ENCODE data around the gene MTCL1. TPM values are rescaled to one million over a fixed set of nuclear protein-coding genes. Genes with fewer than 3 reads are reported as not detected.

Gene MTCL1
- total RNA-seq, 1 experiment from 2014 or later = 50.1 TPM

GRCh38 chr18:8848541-8848940 lies 143.2 kb downstream of the MTCL1 start:
- Histone ChIP-seq H3K4me3 (ENCODE audit: low read depth in 2 of 2, low read length in 2 of 2) (no peak overlapping the region), H3K27me3 (ENCODE audit: control insufficient read depth, insufficient read depth, low read length) (no peaks in the 10 kb centered on the region), H3K27ac (ENCODE audit: low read length) (no peak overlapping the region), H3K9me3 (ENCODE audit: control insufficient read depth, insufficient read depth, low read depth, low read length) (0 out of 2 replicates have a peak, but pooled peaks cover 3% of the 10 kb centered on the region), H3K4me1 (ENCODE audit: control insufficient read depth, insufficient read depth, low read length) (no peaks in the 10 kb centered on the region), H3K36me3 (ENCODE audit: control insufficient read depth, insufficient read depth, low read length) (no peaks in the 10 kb centered on the region)
- in situ Hi-C loops (cut with HindIII; ENCODE audit: low pct_unique_long_range_greater_than_20kb, low sequenced_read_pairs) = no loop called here
- ATAC-seq (no peak), DNase-seq (ENCODE audit: low read depth, low spot score) (no peak)
- CTCF ChIA-PET = no interaction called here
- TF ChIP-seq POLR2AphosphoS5 (IDR thresholded peaks at IDR 0.05; ENCODE audit: low read depth, low read length) (no peak), TCF7L2 (IDR thresholded peaks at IDR 0.05; ENCODE audit: low read depth, low read length) (no peak), REST (IDR thresholded peaks at IDR 0.05; ENCODE audit: insufficient read depth in 1 of 2, low read depth in 2 of 2, low read length in 1 of 2) (no peak), SIN3A (IDR thresholded peaks at IDR 0.05; ENCODE audit: borderline replicate concordance, insufficient read depth, low read depth, low read length) (no peak), CTCF (IDR thresholded peaks at IDR 0.05) (no peak)
- no TSS peak for BruUV-seq (replicated peaks)
- intact Hi-C loops (cut with micrococcal nuclease; ENCODE audit: unreplicated experiment) = no loop called here
- POLR2A ChIA-PET = no interaction called here

- Histone ChIP-seq H3K4me1 (ENCODE audit: control insufficient read depth, insufficient read depth, low read length) (no peaks in the 10 kb centered on the region), H3K27ac (ENCODE audit: low read length) (no peak overlapping the region), H3K9me3 (ENCODE audit: control insufficient read depth, insufficient read depth, low read depth, low read length) (0 out of 2 replicates have a peak, but pooled peaks cover 3% of the 10 kb centered on the region), H3K36me3 (ENCODE audit: control insufficient read depth, insufficient read depth, low read length) (no peaks in the 10 kb centered on the region), H3K4me3 (ENCODE audit: low read depth in 2 of 2, low read length in 2 of 2) (no peak overlapping the region), H3K27me3 (ENCODE audit: control insufficient read depth, insufficient read depth, low read length) (no peaks in the 10 kb centered on the region)
- ATAC-seq (no peak), DNase-seq (ENCODE audit: low read depth, low spot score) (no peak)
- ChIA-PET CTCF (no interaction called here), POLR2A (no interaction called here)
- no peak for TF ChIP-seq TCF7L2 (IDR thresholded peaks at IDR 0.05; ENCODE audit: low read depth, low read length)
- no peak for TF ChIP-seq POLR2AphosphoS5 (IDR thresholded peaks at IDR 0.05; ENCODE audit: low read depth, low read length)
- TF ChIP-seq REST (IDR thresholded peaks at IDR 0.05; ENCODE audit: insufficient read depth in 1 of 2, low read depth in 2 of 2, low read length in 1 of 2) = no peak
- no peak for TF ChIP-seq CTCF (IDR thresholded peaks at IDR 0.05)
- no peak for TF ChIP-seq SIN3A (IDR thresholded peaks at IDR 0.05; ENCODE audit: borderline replicate concordance, insufficient read depth, low read depth, low read length)
- no TSS peak for BruUV-seq (replicated peaks)
- intact Hi-C loops (cut with micrococcal nuclease; ENCODE audit: unreplicated experiment) (no loop called here), in situ Hi-C loops (cut with HindIII; ENCODE audit: low pct_unique_long_range_greater_than_20kb, low sequenced_read_pairs) (no loop called here)
Measured at GRCh38 chr18:8849696-8850095, 144.3 kb downstream of the MTCL1 start.
